Liver (tissue), 3 donors: ENCODE data around the gene NECTIN1.

Source experiments
- HNF4A ChIP-seq, 2 donors: conservative IDR thresholded peaks; 2 replicates each; pipeline ENCODE4 v1.6.1; 2016; ENCODE audit warnings: antibody characterized with exemption in 2 of 2, mild to moderate bottlenecking in 2 of 2
- JUND ChIP-seq, 2 donors: IDR thresholded peaks; 2 replicates each; pipeline ENCODE4 v1.6.1; 2016; ENCODE audit warnings: antibody characterized with exemption in 2 of 2
- RAD21 ChIP-seq, 2 donors: IDR thresholded peaks; 2 replicates each; pipeline ENCODE4 v1.6.1; 2016; ENCODE audit warnings: antibody characterized with exemption in 2 of 2, mild to moderate bottlenecking in 2 of 2
- SP1 ChIP-seq: IDR thresholded peaks from 2 replicates; pipeline ENCODE4 v1.6.1; 2018; ENCODE audit warnings: antibody characterized with exemption, mild to moderate bottlenecking
- TAF1 ChIP-seq: conservative IDR thresholded peaks from 2 replicates; pipeline ENCODE4 v1.6.1; 2016; ENCODE audit warnings: antibody characterized with exemption, mild to moderate bottlenecking
- YY1 ChIP-seq: IDR thresholded peaks from 2 replicates; pipeline ENCODE4 v1.6.1; 2016; ENCODE audit warnings: antibody characterized with exemption, mild to moderate bottlenecking
- TF ChIP-seq, protein P1 (sequence below): fragments of 150-350 bp; IDR thresholded peaks from 2 replicates; pipeline ENCODE4 v1.5.1; 2017; ENCODE audit warnings: improper control_type of control experiment, low read depth, low read length; ENCODE audit not compliant: missing input control
- TF ChIP-seq, protein P2 (sequence below): IDR thresholded peaks from 2 replicates; pipeline ENCODE4 v1.6.1; 2016; ENCODE audit warnings: antibody characterized with exemption, mild to moderate bottlenecking
- donor health status: healthy.
- donor health status: healthy.

DNA sequence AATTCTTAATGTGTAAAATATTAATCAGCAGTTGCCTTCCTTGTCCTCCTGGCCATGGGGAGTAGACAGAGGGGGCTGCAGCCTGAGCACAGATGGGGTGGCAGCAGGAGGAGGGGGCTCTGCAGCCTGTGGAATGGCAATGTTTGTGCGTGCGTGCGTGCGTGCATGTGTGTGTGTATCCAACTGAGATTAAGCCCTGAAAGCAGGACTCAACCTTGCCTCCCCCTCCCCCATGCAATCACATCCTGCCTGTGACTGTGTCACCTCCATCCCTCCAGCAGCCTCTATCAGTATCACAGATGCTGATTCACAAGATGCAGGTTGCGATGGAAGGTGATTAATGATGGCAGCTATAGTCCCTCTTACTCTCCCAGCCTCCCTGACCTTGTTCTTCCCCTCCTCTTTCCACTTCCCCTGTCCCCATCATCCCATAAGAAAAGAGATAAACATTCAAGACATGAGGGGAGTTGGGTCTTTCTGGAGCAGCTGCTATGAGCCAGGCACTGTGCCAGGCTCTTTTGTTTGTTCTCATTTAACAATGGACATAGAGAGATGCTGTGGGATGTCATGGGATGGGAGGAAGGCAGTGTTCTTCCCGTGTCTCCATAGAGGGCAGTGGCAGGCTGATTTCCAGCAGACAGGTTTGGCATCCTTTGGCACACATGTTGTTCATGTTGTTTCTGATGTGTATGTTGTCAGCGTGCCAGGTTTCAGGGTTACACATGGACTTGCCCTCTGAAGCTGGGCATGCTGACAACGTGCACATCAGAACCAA lies 43.8 kb upstream of the NECTIN1 start:
- TF ChIP-seq, protein P1, sequence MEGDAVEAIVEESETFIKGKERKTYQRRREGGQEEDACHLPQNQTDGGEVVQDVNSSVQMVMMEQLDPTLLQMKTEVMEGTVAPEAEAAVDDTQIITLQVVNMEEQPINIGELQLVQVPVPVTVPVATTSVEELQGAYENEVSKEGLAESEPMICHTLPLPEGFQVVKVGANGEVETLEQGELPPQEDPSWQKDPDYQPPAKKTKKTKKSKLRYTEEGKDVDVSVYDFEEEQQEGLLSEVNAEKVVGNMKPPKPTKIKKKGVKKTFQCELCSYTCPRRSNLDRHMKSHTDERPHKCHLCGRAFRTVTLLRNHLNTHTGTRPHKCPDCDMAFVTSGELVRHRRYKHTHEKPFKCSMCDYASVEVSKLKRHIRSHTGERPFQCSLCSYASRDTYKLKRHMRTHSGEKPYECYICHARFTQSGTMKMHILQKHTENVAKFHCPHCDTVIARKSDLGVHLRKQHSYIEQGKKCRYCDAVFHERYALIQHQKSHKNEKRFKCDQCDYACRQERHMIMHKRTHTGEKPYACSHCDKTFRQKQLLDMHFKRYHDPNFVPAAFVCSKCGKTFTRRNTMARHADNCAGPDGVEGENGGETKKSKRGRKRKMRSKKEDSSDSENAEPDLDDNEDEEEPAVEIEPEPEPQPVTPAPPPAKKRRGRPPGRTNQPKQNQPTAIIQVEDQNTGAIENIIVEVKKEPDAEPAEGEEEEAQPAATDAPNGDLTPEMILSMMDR, result no peak
- TF ChIP-seq TAF1 (no peak), JUND (IDR thresholded peaks at IDR 0.05) (no peak), SP1 (no peak), RAD21 (IDR thresholded peaks at IDR 0.05) (no peak), YY1 (no peak), HNF4A (conservative IDR thresholded peaks at IDR 0.05) (no peak)
- TF ChIP-seq, protein P2, sequence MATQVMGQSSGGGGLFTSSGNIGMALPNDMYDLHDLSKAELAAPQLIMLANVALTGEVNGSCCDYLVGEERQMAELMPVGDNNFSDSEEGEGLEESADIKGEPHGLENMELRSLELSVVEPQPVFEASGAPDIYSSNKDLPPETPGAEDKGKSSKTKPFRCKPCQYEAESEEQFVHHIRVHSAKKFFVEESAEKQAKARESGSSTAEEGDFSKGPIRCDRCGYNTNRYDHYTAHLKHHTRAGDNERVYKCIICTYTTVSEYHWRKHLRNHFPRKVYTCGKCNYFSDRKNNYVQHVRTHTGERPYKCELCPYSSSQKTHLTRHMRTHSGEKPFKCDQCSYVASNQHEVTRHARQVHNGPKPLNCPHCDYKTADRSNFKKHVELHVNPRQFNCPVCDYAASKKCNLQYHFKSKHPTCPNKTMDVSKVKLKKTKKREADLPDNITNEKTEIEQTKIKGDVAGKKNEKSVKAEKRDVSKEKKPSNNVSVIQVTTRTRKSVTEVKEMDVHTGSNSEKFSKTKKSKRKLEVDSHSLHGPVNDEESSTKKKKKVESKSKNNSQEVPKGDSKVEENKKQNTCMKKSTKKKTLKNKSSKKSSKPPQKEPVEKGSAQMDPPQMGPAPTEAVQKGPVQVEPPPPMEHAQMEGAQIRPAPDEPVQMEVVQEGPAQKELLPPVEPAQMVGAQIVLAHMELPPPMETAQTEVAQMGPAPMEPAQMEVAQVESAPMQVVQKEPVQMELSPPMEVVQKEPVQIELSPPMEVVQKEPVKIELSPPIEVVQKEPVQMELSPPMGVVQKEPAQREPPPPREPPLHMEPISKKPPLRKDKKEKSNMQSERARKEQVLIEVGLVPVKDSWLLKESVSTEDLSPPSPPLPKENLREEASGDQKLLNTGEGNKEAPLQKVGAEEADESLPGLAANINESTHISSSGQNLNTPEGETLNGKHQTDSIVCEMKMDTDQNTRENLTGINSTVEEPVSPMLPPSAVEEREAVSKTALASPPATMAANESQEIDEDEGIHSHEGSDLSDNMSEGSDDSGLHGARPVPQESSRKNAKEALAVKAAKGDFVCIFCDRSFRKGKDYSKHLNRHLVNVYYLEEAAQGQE, result no peak
